Spleen (tissue), 11 donors: ENCODE data around the gene OBP2A. TPM values are rescaled to one million over a fixed set of nuclear protein-coding genes. Genes with fewer than 3 reads are reported as not detected.

Source experiments
- DNase-seq: peaks from one replicate; pipeline ENCODE4 v3.0.0-alpha.2; 2020
- H3K27ac ChIP-seq, 8 donors: fragments of 200-600 bp; sonication (generic) in 7 of 8; 1 replicate in 4 of 8; 2 replicates in 4 of 8; pipeline versions ENCODE4 v1.5.0 to v1.8.0; 2016 to 2021; ENCODE audit warnings: inconsistent platforms in 4 of 8, mild to moderate bottlenecking in 4 of 8, moderate library complexity in 1 of 8
- H3K27me3 ChIP-seq, 7 donors: fragments of 200-600 bp; sonication (generic) in 6 of 7; replicated peaks in 1 of 7; 1 replicate in 4 of 7; 2 replicates in 3 of 7; pipeline versions ENCODE4 v1.5.0 to v1.8.0; 2016 to 2021; ENCODE audit warnings: inconsistent platforms in 3 of 7, mild to moderate bottlenecking in 1 of 7
- H3K36me3 ChIP-seq, 6 donors: fragments of 200-600 bp; sonication (generic) in 5 of 6; 1 replicate in 4 of 6; 2 replicates in 2 of 6; pipeline versions ENCODE4 v1.5.0 to v1.8.0; 2016 to 2021; ENCODE audit warnings: inconsistent platforms in 2 of 6
- H3K4me1 ChIP-seq, 6 donors: fragments of 200-600 bp; sonication (generic) in 5 of 6; 1 replicate in 3 of 6; 2 replicates in 3 of 6; pipeline versions ENCODE4 v1.5.0 to v1.8.0; 2016 to 2021; ENCODE audit warnings: inconsistent platforms in 3 of 6
- H3K4me3 ChIP-seq, 8 donors: fragments of 200-600 bp; sonication (generic) in 7 of 8; 1 replicate in 4 of 8; 2 replicates in 4 of 8; pipeline versions ENCODE4 v1.5.0 to v1.8.0; 2016 to 2021; ENCODE audit warnings: inconsistent platforms in 4 of 8, mild to moderate bottlenecking in 4 of 8, moderate library complexity in 2 of 8
- H3K9me3 ChIP-seq, 8 donors: fragments of 200-600 bp; sonication (generic) in 7 of 8; 1 replicate in 4 of 8; 2 replicates in 4 of 8; pipeline versions ENCODE4 v1.5.0 to v1.8.0; 2016 to 2021; ENCODE audit warnings: inconsistent platforms in 4 of 8
- CTCF ChIP-seq, 11 experiments: fragments of 200-600 bp in 7 of 11; fragments of 450-650 bp in 4 of 11; sonication (generic) in 4 of 11; IDR thresholded peaks in 8 of 11; conservative IDR thresholded peaks in 3 of 11; 1 replicate in 7 of 11; 2 replicates in 4 of 11; pipeline versions ENCODE4 v1.4.0 to v1.8.0; 2016 to 2021; ENCODE audit warnings: antibody characterized with exemption in 11 of 11, inconsistent platforms in 4 of 11, mild to moderate bottlenecking in 1 of 11
- POLR2A ChIP-seq, 3 donors: fragments of 450-650 bp; IDR thresholded peaks; one replicate each; pipeline ENCODE4 v1.5.1; 2017; ENCODE audit warnings: antibody characterized with exemption in 3 of 3, mild to moderate bottlenecking in 1 of 3
- POLR2AphosphoS5 ChIP-seq, 3 donors: sonication (generic); formaldehyde crosslinking; IDR thresholded peaks; one replicate each; pipeline ENCODE4 v1.5.1; 2017; ENCODE audit warnings: antibody characterized with exemption in 3 of 3
- WGBS, 5 donors: extraction: QIAGEN DNeasy Blood & Tissue Kit in 3 of 5; methylation state at CpG; one replicate each; pipeline versions ENCODE4 v1.1.5 to v1.1.7; 2013 to 2018; 5-methylcytosine and 5-hydroxymethylcytosine counted together
- intact Hi-C: fragments of 100-400 bp; cut with DNase I; formaldehyde crosslinking; loops from one replicate; pipeline ENCODE4 v1.15.0; 2023; ENCODE audit warnings: low total_unique reads
- polyA plus RNA-seq, 3 donors: library from polyadenylated mRNA; stranded (reverse); fragments of 200-250 nt; gene quantifications; one replicate each; pipeline ENCODE4 v1.2.1, GENCODE V29; 2013
- total RNA-seq, 7 donors: library from RNA; depleted of rRNA in 3 of 7; stranded (reverse); fragments of >200 nt in 3 of 7; fragmentation: NEBNext Ultra II Directional in 4 of 7; extraction: Animal tissue kit (Norgen Biotek cat#: 25700) in 4 of 7; gene quantifications; one replicate each; pipeline versions ENCODE4 v1.1.0 to v1.2.1, GENCODE V29; 2016 to 2021
- donor health status: healthy with polysubstance abuse.
- donor health status: DM: no; HTN: no; CAD: no; lungs with moderate emphysema.
- donor health status: DM: no; HTN: no; CAD: no.
- donor health status: Bipolar disorder and iron deficiency.
- donor health status: healthy.
- donor health status: DM: no; HTN: no; CAD: no.
- donor health status: DM: yes; HTN: yes; CAD: no.

The OBP2A gene
- total and polyA plus RNA-seq, 10 donors, result 0.40 TPM; not detected in 9

GRCh38 chr9:135567311-135567710 is 21.4 kb downstream of the OBP2A start:
- intact Hi-C loops, result no loop called here
- Histone ChIP-seq H3K27me3 (peaks cover 0 to 50% (median 8%) of the 10 kb centered on the region in 7 donors), H3K36me3 (no peaks in the 10 kb centered on the region), H3K4me3 (no peak overlapping the region), H3K4me1 (no peaks in the 10 kb centered on the region), H3K9me3 (peaks cover 0 to 12% (median 5%) of the 10 kb centered on the region in 8 donors), H3K27ac (no peak overlapping the region)
- TF ChIP-seq POLR2A (IDR thresholded peaks at IDR 0.05) (no peak), CTCF (IDR thresholded peaks at IDR 0.05 in 8 of 11, conservative IDR thresholded peaks at IDR 0.05 in 3 of 11) (no peak), POLR2AphosphoS5 (IDR thresholded peaks at IDR 0.05) (no peak)
- DNase-seq, result peak; percentile 52
- WGBS, 5 donors, result 69 to 77% (median 72%) methylated on average over 9 of the region's 9 CpGs

GRCh38 chr9:135568026-135568425 is 22.1 kb downstream of the OBP2A start:
- no peaks in the 10 kb centered on the region for H3K36me3 ChIP-seq
- no peak overlapping the region for H3K4me3 ChIP-seq
- intact Hi-C loops, result no loop called here
- peaks cover 0 to 43% (median 8%) of the 10 kb centered on the region in 7 donors for H3K27me3 ChIP-seq
- TF ChIP-seq CTCF (IDR thresholded peaks at IDR 0.05 in 8 of 11, conservative IDR thresholded peaks at IDR 0.05 in 3 of 11), result no peak
- TF ChIP-seq POLR2A (IDR thresholded peaks at IDR 0.05), result no peak
- no peak for TF ChIP-seq POLR2AphosphoS5 (IDR thresholded peaks at IDR 0.05)
- H3K9me3 ChIP-seq, result peaks cover 0 to 12% (median 5%) of the 10 kb centered on the region in 8 donors
- H3K4me1 ChIP-seq, result no peaks in the 10 kb centered on the region
- no peak overlapping the region for H3K27ac ChIP-seq
- 87 to 95% (median 93%) methylated on average over 6 of the region's 6 CpGs for whole genome bisulfite sequencing, 5 donors
- DNase-seq, result peak; percentile 32

- H3K36me3 ChIP-seq, result no peaks in the 10 kb centered on the region
- WGBS, 5 donors, result 34 to 63% (median 48%) methylated on average over 3 of the region's 3 CpGs
- no peak for DNase-seq
Observed at GRCh38 chr9:135570456-135570855, 24.5 kb downstream of the OBP2A start.

GRCh38 chr9:135572233-135572632 is 26.3 kb downstream of the OBP2A start:
- DNase-seq, result no peak
- H3K27me3 ChIP-seq, result peaks cover 0 to 38% (median 0%) of the 10 kb centered on the region in 7 donors
- no peaks in the 10 kb centered on the region for H3K4me1 ChIP-seq
- no peak overlapping the region for H3K4me3 ChIP-seq
- WGBS, 5 donors, result 79 to 91% (median 84%) methylated on average over 2 of the region's 2 CpGs
- TF ChIP-seq POLR2A (IDR thresholded peaks at IDR 0.05), result no peak
- TF ChIP-seq CTCF (IDR thresholded peaks at IDR 0.05 in 8 of 11, conservative IDR thresholded peaks at IDR 0.05 in 3 of 11), result no peak
- TF ChIP-seq POLR2AphosphoS5 (IDR thresholded peaks at IDR 0.05), result no peak
- H3K27ac ChIP-seq, result no peak overlapping the region
- no peaks in the 10 kb centered on the region for H3K36me3 ChIP-seq
- intact Hi-C loops, result no loop called here
- peaks cover 0 to 12% (median 5%) of the 10 kb centered on the region in 8 donors for H3K9me3 ChIP-seq

More at GRCh38 chr9:135570456-135570855, 24.5 kb downstream of the OBP2A start:
- H3K27me3 ChIP-seq, result peaks cover 0 to 41% (median 3%) of the 10 kb centered on the region in 7 donors
- no peak overlapping the region for H3K27ac ChIP-seq
- intact Hi-C loops, result no loop called here
- TF ChIP-seq CTCF (IDR thresholded peaks at IDR 0.05 in 8 of 11, conservative IDR thresholded peaks at IDR 0.05 in 3 of 11) (no peak), POLR2A (IDR thresholded peaks at IDR 0.05) (no peak), POLR2AphosphoS5 (IDR thresholded peaks at IDR 0.05) (no peak)
- H3K9me3 ChIP-seq, result peaks cover 0 to 12% (median 5%) of the 10 kb centered on the region in 8 donors
- no peaks in the 10 kb centered on the region for H3K4me1 ChIP-seq
- no peak overlapping the region for H3K4me3 ChIP-seq
